Trophoblast cell (in vitro differentiated cells and primary cell): ENCODE data around the gene MORC4.
A peak's percentile ranks its signal among the peaks of the same experiment; 100 is the strongest.

Source experiments
- DNase-seq, 2 donors: peaks; one replicate each; pipeline ENCODE4 v3.0.0-alpha.2; 2016
- H2AFZ ChIP-seq: 2 replicates; pipeline ENCODE4 v1.6.1; 2013; ENCODE audit warnings: low read length, moderate library complexity, mild to moderate bottlenecking; ENCODE audit not compliant: insufficient read depth, poor library complexity
- H2AK5ac ChIP-seq: 2 replicates; pipeline ENCODE4 v1.6.1; 2013; ENCODE audit warnings: mild to moderate bottlenecking, low read length
- H2BK120ac ChIP-seq: 2 replicates; pipeline ENCODE4 v1.6.1; 2013; ENCODE audit warnings: low read length, mild to moderate bottlenecking, moderate library complexity; ENCODE audit not compliant: insufficient read depth, poor library complexity
- H2BK12ac ChIP-seq: 2 replicates; pipeline ENCODE4 v1.6.1; 2013; ENCODE audit warnings: mild to moderate bottlenecking, low read length, moderate library complexity
- H2BK5ac ChIP-seq: 2 replicates; pipeline ENCODE4 v1.6.1; 2013; ENCODE audit warnings: low read length, low read depth, moderate library complexity, mild to moderate bottlenecking; ENCODE audit not compliant: poor library complexity
- H3K14ac ChIP-seq: 2 replicates; pipeline ENCODE4 v1.6.1; 2013; ENCODE audit warnings: mild to moderate bottlenecking, low read length
- H3K18ac ChIP-seq: 2 replicates; pipeline ENCODE4 v1.6.1; 2013; ENCODE audit warnings: mild to moderate bottlenecking, low read length
- H3K23ac ChIP-seq: 2 replicates; pipeline ENCODE4 v1.6.1; 2013; ENCODE audit warnings: low read length
- H3K27ac ChIP-seq: 2 replicates; pipeline ENCODE4 v1.5.1; 2013; ENCODE audit warnings: low read depth, mild to moderate bottlenecking, inconsistent platforms, low read length, moderate library complexity
- H3K27me3 ChIP-seq: 2 replicates; pipeline ENCODE4 v1.6.1; 2013; ENCODE audit warnings: inconsistent platforms, mild to moderate bottlenecking, low read length, moderate library complexity; ENCODE audit not compliant: insufficient read depth
- H3K36me3 ChIP-seq, 2 experiments: 1 replicate in 1 of 2; 2 replicates in 1 of 2; pipeline ENCODE4 v1.6.1; 2013; ENCODE audit warnings: low read length in 2 of 2, mild to moderate bottlenecking in 2 of 2, moderate library complexity in 1 of 2; ENCODE audit not compliant: insufficient read depth in 2 of 2, control insufficient read depth in 1 of 2
- H3K4ac ChIP-seq: 2 replicates; pipeline ENCODE4 v1.6.1; 2013; ENCODE audit warnings: low read depth, mild to moderate bottlenecking, low read length, moderate library complexity
- H3K4me1 ChIP-seq, 2 experiments: 1 replicate in 1 of 2; 2 replicates in 1 of 2; pipeline ENCODE4 v1.6.1; 2013; ENCODE audit warnings: low read length in 2 of 2, mild to moderate bottlenecking in 2 of 2, moderate library complexity in 1 of 2; ENCODE audit not compliant: insufficient read depth in 2 of 2, control insufficient read depth in 1 of 2
- H3K4me2 ChIP-seq: 2 replicates; pipeline ENCODE4 v1.6.1; 2013; ENCODE audit warnings: inconsistent platforms, mild to moderate bottlenecking, low read length, moderate library complexity
- H3K4me3 ChIP-seq: 2 replicates; pipeline ENCODE4 v1.5.1; 2013; ENCODE audit warnings: mild to moderate bottlenecking, low read depth, low read length, inconsistent platforms
- H3K79me1 ChIP-seq: one replicate; pipeline ENCODE4 v1.6.1; 2013; ENCODE audit warnings: low read length
- H3K79me2 ChIP-seq: 2 replicates; pipeline ENCODE4 v1.6.1; 2013; ENCODE audit warnings: low read length, mild to moderate bottlenecking; ENCODE audit not compliant: control insufficient read depth, insufficient read depth, poor library complexity
- H3K9ac ChIP-seq: 2 replicates; pipeline ENCODE4 v1.6.1; 2013; ENCODE audit warnings: mild to moderate bottlenecking, low read length
- H3K9me3 ChIP-seq: 2 replicates; pipeline ENCODE4 v1.6.1; 2013; ENCODE audit warnings: low read depth, mild to moderate bottlenecking, control low read depth, inconsistent platforms, low read length; ENCODE audit not compliant: insufficient read depth
- H4K12ac ChIP-seq: 2 replicates; pipeline ENCODE4 v1.6.1; 2013; ENCODE audit warnings: low read depth, mild to moderate bottlenecking, low read length, moderate library complexity
- H4K8ac ChIP-seq: 2 replicates; pipeline ENCODE4 v1.6.1; 2013; ENCODE audit warnings: low read depth, mild to moderate bottlenecking, low read length, moderate library complexity
- H4K91ac ChIP-seq: one replicate; pipeline ENCODE4 v1.6.1; 2013; ENCODE audit warnings: low read depth, mild to moderate bottlenecking, low read length, moderate library complexity
- WGBS: extraction: QIAGEN DNeasy Blood & Tissue Kit; methylation state at CpG from one replicate; pipeline ENCODE4 v1.1.7; 2013; ENCODE audit warnings: missing lambda C conversion rate; ENCODE audit not compliant: insufficient read length, insufficient coverage; ENCODE audit errors: extremely low coverage; 5-methylcytosine and 5-hydroxymethylcytosine counted together

The MORC4 gene

DNA sequence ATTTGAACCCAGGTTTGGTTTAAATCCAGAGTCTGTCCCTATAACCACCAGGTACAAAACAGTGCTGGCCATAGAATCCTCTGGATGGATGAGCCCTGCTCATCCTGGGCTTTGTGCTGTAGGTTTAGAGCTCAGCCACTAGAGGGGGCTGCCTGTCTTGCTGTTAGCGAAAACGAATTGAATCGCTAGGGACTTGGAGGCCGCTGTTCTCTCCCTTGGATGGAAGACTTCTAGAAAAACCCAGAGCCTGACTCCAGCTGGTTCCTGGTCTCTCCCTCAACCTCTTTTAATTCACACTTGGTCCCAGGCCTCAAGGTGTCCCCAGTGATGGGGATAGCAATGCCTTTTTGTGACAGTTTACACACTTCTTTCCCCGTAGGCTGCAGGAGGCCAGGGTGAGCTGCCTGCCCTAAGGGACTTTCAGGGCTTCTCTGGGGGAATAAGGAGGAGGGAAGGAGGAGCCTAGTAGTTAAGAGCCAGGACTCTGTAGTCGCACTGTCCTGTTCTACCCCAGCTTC, 105.6 kb downstream of the MORC4 start:
- H2BK12ac ChIP-seq: no peak overlapping the region
- H3K79me2 ChIP-seq: no peaks in the 10 kb centered on the region
- H2BK5ac ChIP-seq: no peak overlapping the region
- no peak overlapping the region for H3K23ac ChIP-seq
- H4K12ac ChIP-seq: no peak overlapping the region
- H3K4me1 ChIP-seq: peaks cover 0 to 3% of the 10 kb centered on the region in 2 experiments
- H2BK120ac ChIP-seq: no peak overlapping the region
- no peak overlapping the region for H2AK5ac ChIP-seq
- no peak overlapping the region for H3K4ac ChIP-seq
- no peak overlapping the region for H3K4me3 ChIP-seq
- H4K8ac ChIP-seq: no peak overlapping the region
- no peak overlapping the region for H3K27ac ChIP-seq
- WGBS: no CpG with 5 or more reads among the region's 6 CpGs
- H3K36me3 ChIP-seq: no peaks in the 10 kb centered on the region
- no peaks in the 10 kb centered on the region for H3K27me3 ChIP-seq
- no peak overlapping the region for H3K4me2 ChIP-seq
- no peak overlapping the region for H4K91ac ChIP-seq
- H3K9ac ChIP-seq: no peak overlapping the region
- peak; percentile 49 to 80 for DNase-seq
- H3K14ac ChIP-seq: no peak overlapping the region
- no peaks in the 10 kb centered on the region for H3K79me1 ChIP-seq
- H3K9me3 ChIP-seq: no peaks in the 10 kb centered on the region
- H2AFZ ChIP-seq: peak overlapping the region; percentile 77
- no peak overlapping the region for H3K18ac ChIP-seq

DNA sequence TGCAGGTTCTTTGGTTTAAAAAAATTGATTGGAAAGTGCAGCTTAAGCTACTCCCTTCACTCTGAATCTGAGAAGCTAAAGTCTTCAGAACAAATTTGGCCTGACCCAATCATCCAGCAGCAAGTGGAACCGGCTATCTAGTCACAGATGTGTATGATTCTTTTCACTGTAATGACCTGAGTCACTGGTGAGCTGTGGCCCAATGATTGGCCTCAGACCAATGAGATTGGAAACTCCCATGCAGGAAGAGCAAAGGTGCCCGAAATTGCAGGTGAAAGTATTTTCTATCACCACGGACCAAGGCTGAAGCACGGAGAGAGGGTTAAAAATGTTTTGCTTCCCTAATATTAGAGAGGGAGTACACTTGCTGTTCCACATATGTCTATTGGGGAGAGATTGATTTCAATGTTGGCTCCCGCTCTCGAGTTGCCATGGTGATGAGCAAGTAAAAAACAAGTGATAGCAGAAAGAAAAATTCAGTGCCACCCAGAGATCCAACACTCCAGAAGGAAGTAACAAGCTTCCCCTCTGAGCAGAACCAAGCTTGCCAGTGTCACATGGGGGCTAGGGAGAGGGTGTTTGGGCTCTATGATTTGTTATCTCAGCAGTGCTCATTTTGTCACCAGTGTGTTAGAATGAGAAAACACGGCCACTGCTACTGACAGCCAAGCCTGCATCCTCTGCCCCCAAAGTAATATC, 108.1 kb downstream of the MORC4 start:
- H3K27me3 ChIP-seq: no peaks in the 10 kb centered on the region
- no peaks in the 10 kb centered on the region for H3K9me3 ChIP-seq
- no peak overlapping the region for H3K4ac ChIP-seq
- H4K91ac ChIP-seq: no peak overlapping the region
- H2BK12ac ChIP-seq: no peak overlapping the region
- no peak overlapping the region for H3K4me2 ChIP-seq
- H3K27ac ChIP-seq: no peak overlapping the region
- H2BK5ac ChIP-seq: no peak overlapping the region
- H4K8ac ChIP-seq: no peak overlapping the region
- DNase-seq: peak in 1 of 2 donors; percentile 8
- H3K9ac ChIP-seq: no peak overlapping the region
- no peak overlapping the region for H3K14ac ChIP-seq
- H3K4me3 ChIP-seq: no peak overlapping the region
- no peak overlapping the region for H3K18ac ChIP-seq
- H3K36me3 ChIP-seq: no peaks in the 10 kb centered on the region
- H3K23ac ChIP-seq: no peak overlapping the region
- WGBS: no CpG with 5 or more reads among the region's 7 CpGs
- no peak overlapping the region for H4K12ac ChIP-seq
- no peak overlapping the region for H2AFZ ChIP-seq
- no peak overlapping the region for H2BK120ac ChIP-seq
- no peaks in the 10 kb centered on the region for H3K79me2 ChIP-seq
- H3K4me1 ChIP-seq: no peaks in the 10 kb centered on the region
- no peaks in the 10 kb centered on the region for H3K79me1 ChIP-seq
- no peak overlapping the region for H2AK5ac ChIP-seq
